ENCODE measurements around the gene VSIG2. TPM values are rescaled to one million over a fixed set of nuclear protein-coding genes. Genes with fewer than 3 reads are reported as not detected.

The VSIG2 gene
- total RNA-seq, 2 donors from 2014 or later: 1.1 to 6.3 TPM

GRCh38 chr11:124718801-124719200 lies 33.3 kb downstream of the VSIG2 start:
- TF ChIP-seq CTCF (IDR thresholded peaks at IDR 0.05): no peak
- DNase-seq (ENCODE audit: low spot score): no peak
- Histone ChIP-seq H3K27ac (no peak overlapping the region), H3K9me3 (no peaks in the 10 kb centered on the region), H3K4me3 (no peak overlapping the region), H3K36me3 (no peaks in the 10 kb centered on the region), H3K27me3 (peaks cover 6 to 7% of the 10 kb centered on the region in 2 donors), H3K4me1 (peaks cover 0 to 19% of the 10 kb centered on the region in 2 donors)

- H3K4me3 ChIP-seq: peak overlapping the region; percentile 25 to 49
- H3K27me3 ChIP-seq: peaks cover 6 to 7% of the 10 kb centered on the region in 2 donors
Observed at GRCh38 chr11:124717786-124718651, 34.0 kb downstream of the VSIG2 start.

DNA sequence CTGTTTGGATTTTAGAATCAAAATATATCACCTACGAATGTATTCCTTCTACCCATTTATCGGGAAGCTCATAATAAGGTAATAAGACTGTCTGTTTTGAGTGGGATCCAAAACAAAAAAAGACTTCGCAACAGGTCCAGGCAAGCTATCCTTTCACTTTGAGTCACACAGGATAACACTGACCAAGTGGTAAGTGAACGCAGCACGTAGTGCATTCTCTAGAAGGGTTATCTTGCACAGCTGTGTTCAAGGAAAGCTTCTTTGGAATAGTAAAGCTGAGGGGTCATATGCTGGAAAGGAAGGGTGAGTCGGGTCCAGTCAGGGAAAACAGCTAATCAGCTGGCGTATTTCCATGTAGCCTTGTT lies 34.7 kb downstream of the VSIG2 start:
- Histone ChIP-seq H3K4me1 (peaks cover 0 to 19% of the 10 kb centered on the region in 2 donors), H3K27ac (peak overlapping the region; percentile 1 to 44), H3K9me3 (no peaks in the 10 kb centered on the region), H3K4me3 (peak overlapping the region in 1 of 2 donors; percentile 49), H3K27me3 (peaks cover 6 to 7% of the 10 kb centered on the region in 2 donors), H3K36me3 (no peaks in the 10 kb centered on the region)
- no peak for DNase-seq (ENCODE audit: low spot score)
- TF ChIP-seq CTCF (IDR thresholded peaks at IDR 0.05): no peak

More at GRCh38 chr11:124717786-124718651, 34.0 kb downstream of the VSIG2 start:
- no peak for DNase-seq (ENCODE audit: low spot score)
- H3K27ac ChIP-seq: peak overlapping the region; percentile 1 to 44
- H3K4me1 ChIP-seq: peaks cover 0 to 19% of the 10 kb centered on the region in 2 donors
- no peaks in the 10 kb centered on the region for H3K9me3 ChIP-seq
- H3K36me3 ChIP-seq: no peaks in the 10 kb centered on the region
- no peak for TF ChIP-seq CTCF (IDR thresholded peaks at IDR 0.05)

GRCh38 chr11:124716591-124716990 lies 35.5 kb downstream of the VSIG2 start:
- no peaks in the 10 kb centered on the region for H3K36me3 ChIP-seq
- H3K4me3 ChIP-seq: no peak overlapping the region
- peaks cover 0 to 19% of the 10 kb centered on the region in 2 donors for H3K4me1 ChIP-seq
- H3K27me3 ChIP-seq: peaks cover 6 to 7% of the 10 kb centered on the region in 2 donors
- H3K9me3 ChIP-seq: no peaks in the 10 kb centered on the region
- H3K27ac ChIP-seq: no peak overlapping the region
- no peak for TF ChIP-seq CTCF (IDR thresholded peaks at IDR 0.05)
- no peak for DNase-seq (ENCODE audit: low spot score)

DNA sequence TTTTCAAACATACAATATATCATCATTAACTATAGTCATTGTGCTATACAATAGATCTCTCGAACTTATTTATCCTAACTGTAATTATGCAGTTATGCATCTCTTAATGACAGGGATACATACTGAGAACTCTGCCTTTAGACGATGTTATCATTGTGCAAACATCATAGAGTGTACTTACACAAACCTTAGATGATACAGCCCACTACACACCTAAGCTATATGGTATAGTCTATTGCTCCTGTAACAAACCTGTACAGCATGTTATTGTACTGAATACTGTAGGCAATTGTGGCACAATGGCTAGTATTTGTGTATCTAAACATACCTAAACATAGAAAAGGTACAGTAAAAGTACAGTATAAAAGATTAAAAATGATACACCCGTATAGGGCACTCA lies 39.7 kb downstream of the VSIG2 start:
- DNase-seq (ENCODE audit: low spot score): no peak
- Histone ChIP-seq H3K9me3 (peaks cover 0 to 8% of the 10 kb centered on the region in 2 donors), H3K4me1 (peaks cover 0 to 5% of the 10 kb centered on the region in 2 donors), H3K27ac (no peak overlapping the region), H3K27me3 (no peaks in the 10 kb centered on the region), H3K4me3 (no peak overlapping the region), H3K36me3 (no peaks in the 10 kb centered on the region)
- no peak for TF ChIP-seq CTCF (IDR thresholded peaks at IDR 0.05)

Data from right atrium auricular region (tissue), 2 donors.